SU-DHL-6 (cell line): ENCODE data around the gene ATP1A3.

ENCODE experiments used
- CTCF ChIP-seq: fragments of 200-600 bp; sonication (generic); IDR thresholded peaks from one replicate; pipeline ENCODE4 v1.5.1; 2017; ENCODE audit warnings: antibody characterized with exemption, mild to moderate bottlenecking, low read length, moderate library complexity; ENCODE audit not compliant: insufficient read depth, poor library complexity, severe bottlenecking
- EZH2phosphoT487 ChIP-seq: fragments of 200-600 bp; sonication (generic), shearing (Covaris generic); conservative IDR thresholded peaks from 2 replicates; pipeline ENCODE4 v1.6.1; 2018; ENCODE audit warnings: mild to moderate bottlenecking, antibody characterized with exemption, low read length, moderate library complexity, mixed read lengths

- TF ChIP-seq CTCF (no peak), EZH2phosphoT487 (no peak)
Measured at GRCh38 chr19:41937525-41938468, 56.2 kb downstream of the ATP1A3 start.
